ENCODE results near the gene NTN1.
"Not testable (repeated sequence)": the region's sequence is repeated elsewhere in the genome, so short reads cannot be mapped to it uniquely, and the experiment has no call there.

The NTN1 gene

GRCh38 chr17:9021158-9021991 is at the start of gene NTN1:
TSS of gene NTN1 (plus strand) at chr17:9021510. CDS start at chr17:9022374, 864 bp downstream.
- no peak for DNase-seq (ENCODE audit: low read depth, low spot score)

DNA sequence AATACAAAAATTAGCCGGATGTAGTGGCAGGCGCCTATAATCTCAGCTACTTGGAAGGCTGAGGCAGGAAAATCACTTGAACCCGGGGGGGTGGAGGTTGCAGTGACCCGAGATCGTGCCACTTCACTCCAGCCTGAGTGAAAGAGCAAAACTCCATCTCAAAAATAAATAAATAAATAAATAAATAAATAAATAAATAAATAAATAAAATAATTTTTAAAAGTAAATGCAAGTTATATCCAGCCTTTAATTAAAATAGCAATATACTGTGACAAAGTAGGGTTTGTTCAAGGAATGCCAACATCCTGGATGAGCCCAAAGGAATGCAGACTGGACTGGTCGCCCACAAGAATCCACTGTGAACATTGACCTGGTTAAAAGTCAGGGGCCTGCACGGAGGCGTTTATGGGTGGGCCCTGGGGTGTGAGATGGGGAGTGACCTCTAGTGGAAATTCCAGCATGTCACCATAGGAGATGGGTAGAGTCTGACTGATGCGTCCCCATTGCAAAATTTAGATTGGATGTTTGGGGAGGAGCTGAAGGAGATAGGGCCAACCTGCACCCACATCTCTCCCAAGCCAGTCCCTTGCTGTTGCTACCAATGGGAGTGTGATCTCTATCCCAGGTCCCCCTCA is 46.1 kb upstream of the NTN1 start:
- DNase-seq (ENCODE audit: low read depth, low spot score), result no peak

- no peak for DNase-seq (ENCODE audit: low read depth, low spot score)
Observed at GRCh38 chr17:8976638-8977037, 44.7 kb upstream of the NTN1 start.

DNA sequence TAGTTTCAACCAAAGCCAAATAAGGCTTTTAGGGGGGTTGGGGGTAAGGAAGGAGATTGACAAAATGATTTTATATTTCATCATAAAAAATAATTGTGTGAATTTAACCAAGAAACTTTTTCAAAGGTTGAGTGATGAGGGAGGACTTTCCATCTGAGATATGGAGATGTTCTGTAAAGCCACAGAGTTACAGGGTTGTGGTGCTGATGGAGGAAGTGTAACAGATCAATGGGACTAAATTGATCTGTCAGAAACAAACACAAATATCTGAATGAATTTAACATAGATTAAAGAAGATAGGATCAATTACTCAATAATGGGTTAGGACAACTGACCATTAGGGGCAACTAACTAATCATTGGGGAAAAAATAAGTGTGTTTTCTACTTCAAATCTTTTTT is 41.6 kb upstream of the NTN1 start:
- DNase-seq (ENCODE audit: low read depth, low spot score), result no peak

- DNase-seq (ENCODE audit: low read depth, low spot score), result no peak
Observed at GRCh38 chr17:8981443-8981842, 39.9 kb upstream of the NTN1 start.

GRCh38 chr17:8984225-8984624 is 37.1 kb upstream of the NTN1 start:
- DNase-seq (ENCODE audit: low read depth, low spot score), result not testable (repeated sequence)

GRCh38 chr17:8985054-8985701 is 36.1 kb upstream of the NTN1 start:
- no peak for DNase-seq (ENCODE audit: low read depth, low spot score)

DNA sequence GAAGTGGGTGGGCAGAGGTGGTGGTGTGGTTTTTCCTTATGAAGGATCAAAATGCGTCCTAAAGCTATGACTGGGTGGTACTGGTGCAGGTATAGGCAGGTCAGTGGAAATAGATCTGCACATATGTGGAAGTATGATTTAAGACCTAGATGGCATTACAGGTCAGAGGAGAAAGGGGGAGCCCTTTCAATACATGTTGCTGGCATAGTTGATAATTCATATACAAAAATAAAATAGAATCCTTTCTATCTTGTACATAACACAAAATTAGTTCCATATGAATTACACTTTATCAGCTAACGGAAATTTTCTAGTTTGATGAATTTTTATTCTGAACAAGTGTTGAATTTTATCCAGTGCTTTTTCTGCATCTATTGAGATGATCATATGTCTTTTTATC is 35.0 kb upstream of the NTN1 start:
- no peak for DNase-seq (ENCODE audit: low read depth, low spot score)

DNA sequence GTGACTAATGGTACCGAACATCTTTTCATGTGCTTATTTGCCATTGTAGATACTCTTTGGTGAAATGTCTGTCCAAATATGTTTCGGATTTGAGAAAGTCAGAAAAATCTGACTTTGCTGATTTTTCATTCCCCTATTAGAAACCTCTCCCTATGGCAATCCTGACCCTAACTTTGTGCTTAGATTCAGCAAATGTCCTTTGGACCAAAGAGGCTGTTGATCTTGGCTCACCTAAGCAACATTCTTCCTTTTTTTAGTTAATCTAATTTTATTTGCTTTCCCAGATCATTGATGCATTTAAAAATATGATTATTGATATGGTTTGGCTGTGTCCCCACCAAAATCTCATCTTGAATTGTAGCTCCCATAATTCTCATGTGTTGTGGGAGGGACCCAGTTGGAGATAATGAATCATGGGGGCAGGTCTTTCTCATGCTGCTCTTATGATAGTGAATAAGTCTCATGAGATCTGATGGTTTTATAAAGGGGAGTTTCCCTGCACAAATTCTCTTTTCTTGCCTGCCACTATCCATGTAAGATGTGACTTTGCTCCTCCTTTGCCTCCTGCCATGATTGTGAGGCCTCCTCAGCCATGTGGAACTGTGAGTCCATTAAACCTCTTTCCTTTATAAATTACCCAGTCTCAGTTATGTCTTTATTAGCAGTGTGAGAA is 32.9 kb upstream of the NTN1 start:
- not testable (repeated sequence) for DNase-seq (ENCODE audit: low read depth, low spot score)

GRCh38 chr17:8991514-8992285 is 29.6 kb upstream of the NTN1 start:
- DNase-seq (ENCODE audit: low read depth, low spot score), result no peak

GRCh38 chr17:8994319-8994718 is 27.0 kb upstream of the NTN1 start:
- DNase-seq (ENCODE audit: low read depth, low spot score), result no peak

- no peak for DNase-seq (ENCODE audit: low read depth, low spot score)
Observed at GRCh38 chr17:8995711-8996110, 25.6 kb upstream of the NTN1 start.

GRCh38 chr17:8997994-8998628 is 23.2 kb upstream of the NTN1 start:
- DNase-seq (ENCODE audit: low read depth, low spot score), result no peak

DNA sequence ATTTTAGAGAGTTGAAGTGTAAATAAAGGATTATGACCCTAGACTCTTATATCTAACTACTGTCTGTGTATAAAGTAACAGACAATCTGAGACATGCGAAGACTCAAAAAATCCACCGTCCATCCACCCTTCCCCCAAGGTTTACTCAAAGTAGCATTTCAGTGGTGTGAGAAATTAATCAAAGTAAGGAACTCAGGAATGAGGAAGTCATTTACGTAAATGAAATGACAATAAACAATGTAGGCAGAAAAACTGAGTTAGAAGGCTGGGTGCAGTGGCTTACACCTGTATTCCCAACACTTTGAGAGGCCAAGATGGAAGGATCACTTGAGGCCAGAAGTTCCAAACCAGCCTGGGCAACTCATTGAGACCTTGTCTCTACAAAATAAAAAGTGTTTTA is 19.8 kb upstream of the NTN1 start:
- DNase-seq (ENCODE audit: low read depth, low spot score), result no peak

DNA sequence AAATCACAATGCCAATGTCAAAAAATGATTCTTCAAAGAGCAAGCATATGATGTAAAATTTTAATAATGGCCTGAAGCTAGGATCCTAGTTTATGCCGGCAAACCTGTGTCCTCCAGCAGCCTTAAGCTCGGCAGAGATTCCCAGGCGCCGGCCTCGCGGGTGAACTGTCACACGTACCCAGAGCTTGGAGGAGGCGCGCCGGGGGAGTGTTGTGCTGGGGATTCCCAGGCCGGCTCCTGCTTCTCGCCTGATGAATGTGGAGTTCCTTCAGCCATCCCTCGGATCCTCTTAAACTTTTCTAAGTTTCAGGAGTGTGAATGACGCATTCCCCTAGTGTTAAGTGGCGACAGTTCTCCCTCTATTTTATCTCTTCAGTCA is 19.1 kb upstream of the NTN1 start:
- no peak for DNase-seq (ENCODE audit: low read depth, low spot score)

- DNase-seq (ENCODE audit: low read depth, low spot score), result no peak
Observed at GRCh38 chr17:9002606-9003354, 18.5 kb upstream of the NTN1 start.

DNA sequence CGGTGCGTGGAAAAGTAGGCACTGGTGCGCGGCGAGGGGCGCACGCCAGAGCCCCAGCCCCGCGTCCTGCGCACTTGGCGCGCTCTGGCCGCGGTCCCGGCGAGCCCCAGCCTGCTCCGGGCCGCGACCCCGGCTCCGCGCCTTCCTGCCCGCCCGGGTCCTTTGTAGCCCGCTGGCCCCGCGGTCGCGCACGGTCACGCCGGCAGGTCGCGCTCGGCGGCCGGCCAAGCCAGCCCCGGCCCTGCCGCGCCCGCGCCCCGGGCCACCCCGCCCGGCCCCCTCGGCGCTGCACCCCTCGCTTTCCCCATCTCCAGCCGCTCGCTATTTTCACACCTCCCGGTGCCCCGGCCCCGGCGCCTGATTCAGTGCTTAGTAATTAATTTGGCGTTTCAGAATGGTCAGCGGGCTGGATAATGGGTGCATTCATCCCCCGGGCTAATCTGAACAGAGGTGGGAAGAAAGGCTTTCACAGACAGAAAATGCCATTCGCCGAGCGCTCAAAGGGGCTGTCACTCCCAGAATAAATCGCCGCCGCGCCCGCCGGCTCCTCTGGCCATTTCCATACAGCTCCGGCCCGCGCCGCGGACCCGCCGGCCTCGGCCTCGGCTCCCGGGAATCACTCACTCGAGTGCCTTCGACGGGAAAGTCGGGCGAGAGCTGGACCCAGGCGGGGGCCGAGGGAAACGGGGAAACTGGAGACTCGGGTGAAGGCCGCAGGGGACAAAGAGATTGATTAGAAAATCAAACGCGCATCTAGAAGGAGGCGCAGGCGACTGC is 17.8 kb upstream of the NTN1 start:
- DNase-seq (ENCODE audit: low read depth, low spot score), result no peak

- DNase-seq (ENCODE audit: low read depth, low spot score), result no peak
Observed at GRCh38 chr17:9004132-9004960, 17.0 kb upstream of the NTN1 start.

GRCh38 chr17:9004961-9005285 is 16.4 kb upstream of the NTN1 start:
- DNase-seq (ENCODE audit: low read depth, low spot score), result no peak

All from brain pericyte (primary cell).